AG09309 (cell line): ENCODE data around the gene BLTP3B.

Source experiments
- DNase-seq: peaks from one replicate; pipeline ENCODE4 v3.0.0-alpha.2; 2010; ENCODE audit warnings: low read depth
- H3K4me3 ChIP-seq: 2 replicates; pipeline ENCODE4 v1.5.1; 2011; ENCODE audit warnings: mild to moderate bottlenecking, low read depth, low read length, moderate library complexity; ENCODE audit not compliant: control insufficient read depth
- TF ChIP-seq, protein P1 (sequence below): IDR thresholded peaks from 2 replicates; pipeline ENCODE4 v1.5.1; 2011; ENCODE audit warnings: mild to moderate bottlenecking, low read depth, low read length, inconsistent platforms; ENCODE audit not compliant: insufficient read depth, control insufficient read depth; ENCODE audit errors: missing control alignments

The BLTP3B gene

DNA sequence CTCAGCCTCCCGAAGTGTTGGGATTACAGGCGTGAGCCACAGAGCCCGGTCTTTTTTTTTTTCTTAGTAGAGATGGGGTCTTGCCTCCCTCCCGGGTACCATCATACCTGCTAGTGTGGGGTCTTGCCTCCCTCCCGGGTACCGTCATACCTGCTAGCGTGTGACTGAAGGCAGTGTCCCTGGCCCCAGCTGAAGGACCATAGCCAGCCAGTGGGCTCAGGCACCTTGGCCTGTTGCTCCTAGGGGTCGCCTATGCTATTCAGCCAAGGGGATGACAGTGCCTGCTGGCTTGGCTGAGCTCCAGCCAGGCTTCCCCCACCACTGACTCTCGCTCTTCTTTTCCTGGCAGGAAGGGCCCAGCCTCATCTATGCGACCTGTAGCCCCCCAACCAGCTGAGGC lies 10.5 kb upstream of the BLTP3B start:
- TF ChIP-seq, protein P1, sequence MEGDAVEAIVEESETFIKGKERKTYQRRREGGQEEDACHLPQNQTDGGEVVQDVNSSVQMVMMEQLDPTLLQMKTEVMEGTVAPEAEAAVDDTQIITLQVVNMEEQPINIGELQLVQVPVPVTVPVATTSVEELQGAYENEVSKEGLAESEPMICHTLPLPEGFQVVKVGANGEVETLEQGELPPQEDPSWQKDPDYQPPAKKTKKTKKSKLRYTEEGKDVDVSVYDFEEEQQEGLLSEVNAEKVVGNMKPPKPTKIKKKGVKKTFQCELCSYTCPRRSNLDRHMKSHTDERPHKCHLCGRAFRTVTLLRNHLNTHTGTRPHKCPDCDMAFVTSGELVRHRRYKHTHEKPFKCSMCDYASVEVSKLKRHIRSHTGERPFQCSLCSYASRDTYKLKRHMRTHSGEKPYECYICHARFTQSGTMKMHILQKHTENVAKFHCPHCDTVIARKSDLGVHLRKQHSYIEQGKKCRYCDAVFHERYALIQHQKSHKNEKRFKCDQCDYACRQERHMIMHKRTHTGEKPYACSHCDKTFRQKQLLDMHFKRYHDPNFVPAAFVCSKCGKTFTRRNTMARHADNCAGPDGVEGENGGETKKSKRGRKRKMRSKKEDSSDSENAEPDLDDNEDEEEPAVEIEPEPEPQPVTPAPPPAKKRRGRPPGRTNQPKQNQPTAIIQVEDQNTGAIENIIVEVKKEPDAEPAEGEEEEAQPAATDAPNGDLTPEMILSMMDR, result no peak
- H3K4me3 ChIP-seq, result no peak overlapping the region
- DNase-seq, result no peak

GRCh38 chr12:100151769-100152168 lies 9.1 kb upstream of the BLTP3B start:
- TF ChIP-seq, protein P1, result no peak
- no peak overlapping the region for H3K4me3 ChIP-seq
- DNase-seq, result no peak

GRCh38 chr12:100146252-100146651 lies 3.6 kb upstream of the BLTP3B start:
- DNase-seq, result no peak
- no peak overlapping the region for H3K4me3 ChIP-seq
- TF ChIP-seq, protein P1, result no peak

DNA sequence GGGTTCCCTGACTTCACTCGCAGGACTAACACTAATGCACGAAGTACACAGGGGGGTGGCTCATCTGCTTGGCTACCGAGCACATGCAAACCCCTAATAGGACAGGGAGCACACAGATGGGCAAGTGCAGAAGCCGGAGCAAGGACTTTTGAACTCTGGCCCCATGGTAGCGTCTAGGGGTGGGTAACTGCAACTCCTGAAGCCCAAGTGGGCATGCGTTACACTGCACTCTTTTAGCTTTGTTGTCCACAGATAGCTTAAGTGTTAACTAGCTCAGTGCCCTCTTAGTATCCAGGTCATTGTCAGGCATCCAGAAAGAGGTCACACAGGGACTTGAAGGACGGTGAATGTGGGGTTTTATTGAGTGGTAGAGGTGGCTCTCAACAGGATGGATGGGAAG lies 3.0 kb upstream of the BLTP3B start:
- no peak overlapping the region for H3K4me3 ChIP-seq
- TF ChIP-seq, protein P1, result no peak
- no peak for DNase-seq

- TF ChIP-seq, protein P1, result no peak
- DNase-seq, result no peak
- H3K4me3 ChIP-seq, result peak overlapping the region; percentile 75
Measured at GRCh38 chr12:100141998-100142850, 450 bp downstream of the BLTP3B start.

DNA sequence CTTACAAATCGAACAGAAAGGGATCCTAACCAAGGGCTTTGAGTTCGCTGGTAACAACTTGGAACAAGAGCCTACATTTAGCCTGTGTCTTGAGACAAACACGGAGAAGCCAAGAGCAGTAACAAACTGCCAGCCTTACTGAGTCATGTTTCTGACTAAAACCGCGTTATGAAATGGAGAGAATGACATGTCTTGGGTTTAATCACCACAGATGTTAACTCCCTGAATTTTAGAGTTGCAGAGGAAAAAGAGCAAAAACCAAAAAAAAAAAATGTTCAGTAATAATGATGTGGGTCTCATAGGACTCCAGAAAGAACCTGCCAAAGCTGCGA lies 1.0 kb downstream of the BLTP3B start:
- TF ChIP-seq, protein P1, result no peak
- H3K4me3 ChIP-seq, result peak overlapping the region; percentile 75
- DNase-seq, result peak; percentile 72
